Activated CD4-positive, alpha-beta T cell treated with anti-CD3 and anti-CD28 coated beads, Interleukin-10, Interleukin-2, amounts not matched to agents 100 ng/mL and 50 ng/mL, durations not matched to agents 16 hours and 8 hours (primary cell): ENCODE measurements around the gene TTC39B.

Experiments
- DNase-seq: peaks from one replicate; pipeline ENCODE4 v3.0.0-alpha.2; 2020

Gene TTC39B

DNA sequence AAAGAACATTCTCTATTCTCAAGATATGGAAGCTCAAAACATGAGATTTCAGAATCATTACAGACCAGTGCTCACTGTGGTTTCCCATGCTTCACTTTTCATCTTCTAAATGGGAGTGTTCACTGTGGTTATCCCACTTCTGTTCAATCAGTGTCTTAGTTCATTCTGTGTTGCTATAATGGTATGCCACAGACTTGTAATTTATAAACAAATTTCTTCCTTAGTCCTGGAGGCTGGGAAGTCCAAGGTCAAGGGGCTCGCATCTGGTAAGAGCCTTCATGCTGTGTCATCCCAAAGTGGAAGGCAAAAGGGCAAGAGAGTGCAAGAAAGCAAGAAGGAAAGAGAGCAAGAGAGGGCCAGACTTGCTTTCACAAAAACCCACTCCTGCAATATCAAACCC is 146.3 kb downstream of the TTC39B start:
- DNase-seq, result no peak

DNA sequence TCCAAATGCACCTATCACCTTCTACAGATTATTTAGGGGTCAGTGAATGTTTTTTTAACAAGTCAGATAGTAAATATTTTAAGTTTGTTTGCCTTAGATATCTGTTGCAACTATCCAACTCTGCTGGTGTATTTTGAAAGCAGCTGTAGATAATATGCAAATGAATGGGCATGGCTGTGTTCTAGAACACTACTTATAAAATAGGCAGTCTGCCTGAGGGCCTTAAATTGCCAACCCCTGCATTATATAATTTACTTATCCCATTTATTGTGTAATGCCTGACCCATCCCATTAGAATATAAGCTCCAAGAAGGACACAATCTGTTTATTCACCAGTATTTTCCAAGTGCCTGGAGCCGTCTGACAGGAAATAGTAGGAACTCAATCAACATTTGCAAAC is 149.0 kb downstream of the TTC39B start:
- no peak for DNase-seq

DNA sequence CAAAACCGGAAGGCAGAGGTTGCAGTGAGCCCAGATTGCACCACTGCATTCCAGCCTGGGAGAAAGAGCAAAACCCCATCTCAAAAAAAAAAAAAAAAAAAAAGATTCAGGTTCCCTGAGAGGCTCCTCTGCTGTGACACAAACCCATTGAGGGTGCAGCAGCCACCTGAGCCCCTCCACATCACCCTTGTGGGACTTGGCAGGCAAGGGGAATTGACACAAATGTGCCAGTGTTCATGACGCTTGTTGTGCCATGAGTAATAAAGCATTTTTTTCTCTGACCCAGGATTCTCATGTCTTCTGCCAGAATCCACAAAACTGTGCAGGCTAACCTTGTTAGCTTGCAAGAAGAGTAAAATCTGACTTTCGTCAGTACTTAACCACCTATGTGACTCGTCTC is 149.6 kb downstream of the TTC39B start:
- no peak for DNase-seq

DNA sequence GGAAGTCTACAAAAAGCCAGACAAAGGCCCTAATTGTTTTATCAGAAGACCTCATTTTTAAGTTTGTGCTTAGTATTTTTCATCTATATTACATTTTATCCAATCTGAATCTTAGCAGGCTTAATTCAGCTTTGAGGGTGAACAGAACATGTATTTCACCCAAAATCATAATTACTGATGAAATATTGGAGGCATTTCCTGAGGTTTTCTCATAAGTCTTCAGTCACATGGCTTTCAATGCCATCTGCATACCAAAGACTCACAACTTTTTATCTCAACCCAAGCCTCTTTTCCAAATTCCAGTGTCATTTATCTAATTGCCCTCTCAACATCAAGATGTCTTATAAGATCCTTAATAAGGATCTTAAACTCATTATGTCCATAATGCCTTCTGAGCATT is 150.8 kb downstream of the TTC39B start:
- no peak for DNase-seq

DNA sequence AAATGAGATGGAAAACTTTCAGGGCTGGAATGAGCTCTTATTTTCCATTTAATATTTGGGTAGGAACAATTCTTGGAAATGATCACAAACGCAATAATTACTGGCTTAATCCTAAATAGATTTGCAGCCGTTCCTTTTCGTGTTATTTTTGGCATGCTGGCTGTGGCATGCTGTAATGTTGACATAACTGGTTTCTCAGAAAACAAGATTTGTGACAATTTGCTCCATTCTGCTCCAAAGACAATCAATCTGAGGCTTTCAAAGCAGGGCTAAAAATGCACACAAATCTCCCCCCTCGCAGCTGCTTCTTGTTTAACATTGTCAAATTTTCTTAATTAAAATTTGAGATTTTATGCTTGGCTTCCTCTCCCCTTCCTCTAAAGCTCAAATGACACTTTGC is 151.2 kb downstream of the TTC39B start:
- no peak for DNase-seq

DNA sequence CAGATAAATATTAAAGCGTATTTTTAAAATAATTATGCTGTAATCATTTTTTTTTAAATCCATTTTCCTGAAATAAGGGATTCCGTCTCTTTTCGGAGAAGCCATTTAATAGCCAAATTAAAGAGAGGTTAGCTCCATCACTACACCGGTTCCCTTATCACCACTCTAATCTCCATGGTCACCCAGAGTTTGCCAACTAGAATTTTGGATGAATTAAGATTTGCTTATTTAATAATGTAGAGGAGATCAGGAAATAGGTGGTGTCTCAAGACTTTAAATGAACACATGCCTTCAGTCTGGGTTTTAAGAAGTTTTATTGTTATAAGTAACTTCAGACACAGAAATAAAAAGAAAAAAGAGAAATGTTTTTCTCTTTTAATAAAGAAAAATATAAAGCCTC is 151.7 kb downstream of the TTC39B start:
- DNase-seq, result no peak

DNA sequence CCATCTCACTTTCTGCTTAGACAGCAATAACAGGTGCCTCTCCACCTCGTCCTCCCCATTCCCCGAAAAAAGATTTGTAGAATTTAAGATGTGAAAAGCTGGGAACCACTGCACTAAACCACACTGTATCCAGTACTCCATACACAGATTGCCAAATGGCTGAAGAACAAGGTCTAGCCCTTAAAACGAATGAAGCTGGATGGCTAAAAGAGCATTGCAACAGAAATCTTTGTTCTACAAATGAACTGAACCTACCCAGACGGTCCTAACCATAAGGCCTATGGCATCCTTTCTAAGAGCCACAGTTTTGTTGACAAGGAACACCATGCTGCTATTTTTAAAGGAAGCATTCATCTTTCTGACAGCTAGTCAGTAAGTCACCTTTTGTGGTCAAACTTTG is 152.3 kb downstream of the TTC39B start:
- no peak for DNase-seq

DNA sequence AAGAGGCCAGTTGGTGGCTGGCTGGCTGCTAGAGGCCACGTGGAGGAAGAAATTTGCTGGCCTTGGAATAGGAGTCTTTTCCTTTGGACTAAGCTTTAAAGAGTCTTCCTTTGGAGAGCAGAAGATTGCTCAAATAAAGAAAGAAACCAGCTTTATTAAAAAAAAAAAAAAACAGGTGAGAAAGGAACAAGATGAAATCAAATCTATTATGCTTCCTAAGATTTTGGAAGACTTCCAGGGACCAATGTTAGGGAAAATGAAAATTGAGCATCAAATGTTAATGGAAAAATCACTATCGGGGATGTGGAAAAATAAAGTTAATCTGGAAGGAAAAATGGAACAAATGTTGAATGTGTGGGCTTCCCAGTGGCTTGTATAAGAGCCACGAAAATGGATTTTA is 153.1 kb downstream of the TTC39B start:
- DNase-seq, result no peak

DNA sequence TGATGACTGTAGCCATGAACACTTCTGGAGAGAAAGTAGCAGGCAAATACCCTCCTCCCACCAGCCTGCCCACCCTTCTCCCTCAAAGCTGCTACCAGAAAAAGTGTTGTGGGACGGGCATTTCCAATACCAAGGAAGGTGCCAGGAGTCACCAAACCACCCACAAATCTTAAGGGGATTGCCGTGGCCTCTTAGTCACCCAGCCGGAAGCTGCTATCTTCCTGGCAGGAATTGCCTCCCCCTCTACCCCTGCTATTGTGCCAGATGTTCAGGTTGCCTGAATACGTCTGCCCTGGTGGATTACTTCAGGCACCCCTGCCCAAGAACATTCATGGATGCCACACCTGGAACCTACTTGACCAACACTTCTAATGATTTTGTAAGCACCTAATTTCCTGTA is 156.1 kb downstream of the TTC39B start:
- no peak for DNase-seq

DNA sequence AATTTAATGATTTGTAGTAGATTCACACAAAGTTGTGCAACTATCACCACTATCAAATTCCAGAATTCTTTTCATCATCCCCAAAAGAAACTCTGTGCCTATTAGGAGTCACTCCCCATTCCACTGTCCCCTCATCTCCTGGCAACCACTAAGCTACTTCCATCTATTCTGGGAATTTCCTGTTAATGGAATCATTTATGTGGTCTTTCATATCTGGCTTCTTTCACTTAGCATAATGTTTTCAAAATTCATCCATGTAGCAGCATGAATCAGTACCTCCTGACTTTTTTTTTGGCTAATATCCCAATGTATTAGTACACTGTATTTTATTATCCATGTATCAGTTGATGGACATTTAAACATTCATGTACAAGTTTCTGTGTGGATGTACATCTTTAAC is 157.6 kb downstream of the TTC39B start:
- no peak for DNase-seq

DNA sequence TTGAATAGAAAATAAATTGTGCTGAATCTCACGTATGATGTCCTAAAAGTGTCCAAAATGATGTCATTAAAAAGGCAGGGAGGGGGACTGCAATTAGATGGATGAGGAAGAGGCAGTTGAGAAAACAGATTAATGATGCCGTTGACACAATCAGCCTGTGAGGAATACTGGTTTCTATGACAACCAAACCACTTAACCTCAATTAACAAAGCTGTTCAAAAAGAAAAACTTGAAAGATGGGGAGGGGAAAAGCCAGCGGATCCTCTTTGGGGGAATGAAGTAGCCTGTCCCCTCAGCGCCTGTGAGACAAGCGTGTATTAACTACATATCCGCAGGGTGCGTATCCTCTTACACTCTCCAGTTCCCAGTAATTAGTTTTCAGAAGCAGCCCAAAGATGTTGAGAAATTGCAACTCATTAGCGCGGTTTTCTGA is 160.7 kb downstream of the TTC39B start:
- DNase-seq, result no peak

DNA sequence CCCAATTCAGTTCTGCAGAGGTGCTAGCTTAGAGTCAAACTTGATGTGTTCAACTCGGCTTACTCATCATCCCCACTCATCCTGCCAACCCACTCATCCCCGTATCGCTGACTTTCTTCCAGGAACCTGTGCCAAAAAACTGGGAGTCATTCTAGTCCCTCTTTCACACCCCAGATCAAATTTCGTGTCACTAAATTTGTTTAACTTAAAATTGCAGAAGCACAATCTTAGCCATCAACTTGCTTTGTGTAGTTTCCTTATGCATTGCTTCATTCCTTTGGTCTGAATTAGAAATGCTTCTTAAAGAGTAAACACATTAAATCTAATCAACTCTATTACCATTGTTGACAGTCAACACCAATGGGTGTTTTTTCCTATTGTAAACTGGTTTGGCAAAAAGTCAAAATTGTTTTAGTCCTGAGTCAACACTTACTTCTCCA is 162.4 kb downstream of the TTC39B start:
- DNase-seq, result no peak

DNA sequence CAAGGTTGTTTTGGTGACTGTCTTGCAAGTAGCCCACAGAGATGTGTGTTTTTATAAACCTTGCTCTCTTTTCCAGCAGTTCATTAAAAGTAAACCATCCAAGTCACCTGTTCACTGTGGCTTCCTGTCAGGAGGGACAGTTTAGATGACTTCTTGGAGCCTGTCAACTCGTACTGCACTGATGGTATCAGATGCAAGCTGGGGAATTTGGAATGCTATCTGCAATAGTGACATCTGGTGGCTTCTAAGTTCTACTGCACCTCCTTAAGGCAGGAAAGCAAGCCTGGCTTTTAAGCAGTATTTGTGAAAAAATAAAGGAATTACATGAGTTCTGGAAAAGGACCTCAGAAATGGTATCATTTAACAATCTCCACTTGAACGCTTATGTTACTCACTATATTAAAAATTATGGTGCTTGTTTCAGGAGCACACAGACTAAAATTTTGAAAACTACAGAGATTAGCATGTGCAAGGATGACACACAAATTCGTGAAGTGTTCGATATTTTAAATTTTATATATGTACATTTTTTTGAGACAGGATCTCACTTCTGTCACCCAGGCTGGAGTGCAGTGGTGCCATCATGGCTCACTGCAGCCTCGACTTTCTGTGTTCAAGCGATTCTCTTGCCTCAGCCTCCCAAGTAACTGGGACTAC is 164.0 kb downstream of the TTC39B start:
- peak; percentile 48 for DNase-seq

DNA sequence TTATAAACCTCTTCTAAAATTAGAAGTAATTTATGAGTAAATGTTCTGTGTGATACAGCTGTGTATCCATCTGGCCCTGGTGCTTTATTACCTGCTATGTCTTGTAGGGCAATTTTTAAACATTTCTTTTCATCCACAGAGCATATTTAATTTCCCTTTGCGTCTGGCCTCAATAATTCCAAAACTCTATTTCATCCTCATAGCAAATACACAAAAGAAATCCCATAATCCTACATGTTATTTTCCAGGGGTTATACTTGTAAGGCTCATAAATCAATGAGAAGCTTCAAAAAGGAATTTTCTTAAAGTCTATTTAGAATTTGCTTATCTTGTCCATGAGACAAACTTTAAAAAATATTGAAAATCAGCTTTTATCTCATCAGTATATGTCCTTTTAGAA is 167.0 kb downstream of the TTC39B start:
- DNase-seq, result no peak

DNA sequence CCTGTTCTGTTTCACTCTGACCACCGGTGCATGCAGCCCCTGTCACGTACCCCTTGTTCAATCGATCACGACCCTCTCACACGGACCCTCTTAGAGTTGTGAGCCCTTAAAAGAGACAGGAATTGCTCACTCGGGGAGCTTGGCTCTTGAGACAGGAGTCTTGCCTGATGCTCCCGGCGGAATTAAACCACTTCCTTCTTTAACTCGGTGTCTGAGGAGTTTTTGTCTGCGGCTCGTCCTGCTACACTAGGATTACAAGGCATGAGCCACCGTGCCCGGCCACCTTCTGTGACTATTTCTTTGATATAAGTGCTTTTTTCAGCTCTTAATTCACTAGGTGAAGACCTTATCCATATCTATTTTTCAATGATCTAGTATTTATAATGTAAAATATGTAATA is 167.5 kb downstream of the TTC39B start:
- no peak for DNase-seq

DNA sequence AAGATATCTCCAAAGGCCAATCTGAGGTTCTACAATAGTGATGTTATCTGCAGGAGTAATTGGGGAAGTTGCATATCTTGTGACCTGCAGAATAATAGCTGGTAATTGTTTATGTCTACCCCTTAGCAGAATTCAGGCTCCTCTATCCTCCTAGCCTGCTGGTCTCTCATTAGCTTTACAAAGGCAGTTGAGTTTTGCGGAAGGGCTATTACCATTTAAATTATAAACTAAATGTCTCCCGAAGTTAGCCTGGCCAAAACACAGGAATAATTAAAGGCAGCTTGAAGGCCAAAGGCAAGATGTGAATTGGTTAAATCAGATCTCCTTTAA is 168.7 kb downstream of the TTC39B start:
- no peak for DNase-seq

DNA sequence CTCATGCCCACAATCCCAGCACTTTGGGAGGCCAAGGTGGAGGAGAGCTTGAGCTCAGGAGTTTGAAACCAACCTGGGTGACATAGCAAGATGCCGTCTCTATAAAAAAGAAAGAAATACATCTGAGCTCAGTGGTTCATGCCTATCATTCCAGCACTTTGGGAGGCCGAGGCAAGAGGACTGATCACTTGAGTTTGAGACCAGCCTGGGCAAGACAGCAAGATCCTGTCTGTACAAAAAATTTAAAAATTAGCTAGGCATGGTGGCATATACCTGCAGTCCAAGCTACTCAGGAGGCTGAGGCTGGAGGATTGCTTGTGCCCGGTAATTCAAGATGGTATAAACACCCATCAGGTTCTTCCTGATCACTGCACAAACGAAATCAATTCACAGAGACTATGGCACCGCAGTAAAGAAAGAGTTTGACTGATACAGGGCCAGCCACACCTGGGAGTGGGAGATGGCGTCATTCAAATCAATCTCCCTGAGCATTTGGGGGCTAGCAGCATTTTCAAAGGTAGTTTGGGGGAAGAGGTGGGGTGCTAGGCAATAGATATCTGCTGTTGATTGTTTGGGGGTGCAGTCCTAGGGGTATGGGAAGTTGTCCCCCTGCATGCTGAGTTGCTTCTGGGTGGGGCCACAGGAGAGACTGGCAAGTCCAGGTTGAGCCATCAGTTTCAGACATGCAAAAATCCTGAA is 169.2 kb downstream of the TTC39B start:
- DNase-seq, result no peak

DNA sequence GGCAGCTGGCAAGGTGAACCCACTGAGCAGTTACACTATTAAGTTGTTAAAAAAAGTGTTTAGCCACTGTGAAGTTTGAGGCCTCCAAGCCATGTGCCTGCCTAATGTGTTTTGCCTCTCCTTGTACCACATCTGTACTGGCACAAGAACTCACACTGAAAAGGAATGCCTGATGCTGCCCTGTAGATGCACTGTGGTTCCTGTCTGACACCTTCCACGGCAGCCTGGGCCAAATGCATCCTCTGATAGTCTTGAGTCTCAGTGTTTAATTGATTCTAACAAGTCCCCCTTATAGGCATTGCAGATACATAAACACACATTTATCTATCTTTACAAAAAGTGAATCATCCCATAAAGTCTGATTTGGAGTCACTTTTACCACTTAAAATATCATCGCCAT is 169.9 kb downstream of the TTC39B start:
- no peak for DNase-seq

DNA sequence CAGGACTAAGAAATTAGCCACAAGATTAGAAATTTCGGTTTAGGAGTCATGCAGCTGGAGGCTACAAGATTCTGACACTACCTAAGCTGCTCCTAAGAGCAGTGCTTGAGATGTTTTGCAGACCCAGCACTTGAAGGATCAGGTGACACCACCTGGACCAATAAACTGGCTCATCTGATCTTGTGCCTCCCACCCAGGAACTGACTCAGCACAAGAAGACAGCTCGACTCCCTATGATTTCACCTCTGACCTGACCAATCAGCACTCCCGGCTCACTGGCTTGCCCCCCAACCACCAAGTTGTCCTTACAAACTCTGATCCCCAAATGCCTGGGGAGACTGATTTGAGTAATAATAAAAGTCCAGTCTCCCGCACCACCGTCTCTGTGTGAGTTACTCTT is 170.4 kb downstream of the TTC39B start:
- peak; percentile 20 for DNase-seq

DNA sequence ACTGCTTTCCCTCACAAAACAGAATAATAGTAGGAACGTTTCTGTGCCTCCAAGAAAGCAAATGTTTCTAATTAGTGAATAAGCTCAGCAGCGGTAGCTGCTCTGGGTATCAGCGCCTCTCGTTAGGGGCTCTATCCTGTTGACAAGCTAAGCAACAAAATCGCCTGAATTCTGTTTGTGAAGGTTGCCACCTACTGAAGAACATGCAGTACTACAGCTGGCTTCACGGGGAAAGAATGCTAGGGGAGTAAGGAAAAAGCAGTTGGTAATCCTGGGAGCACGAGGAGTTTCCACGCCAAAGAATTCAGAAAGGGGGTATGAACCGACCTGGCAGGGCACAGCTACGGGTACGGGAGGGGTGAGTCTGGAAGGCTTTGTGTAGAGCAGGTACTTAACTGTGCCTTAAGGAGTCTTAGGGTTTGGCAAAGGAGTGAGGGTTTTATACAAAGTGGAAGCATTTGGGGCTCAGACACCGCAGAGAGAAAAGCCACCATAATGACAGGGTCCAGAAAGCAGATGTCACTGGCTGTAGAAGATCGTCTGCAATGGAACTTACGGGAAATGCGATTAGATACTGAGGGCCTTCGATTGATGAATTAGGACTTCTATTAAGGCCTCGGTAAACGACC is 171.7 kb downstream of the TTC39B start:
- peak; percentile 66 for DNase-seq

DNA sequence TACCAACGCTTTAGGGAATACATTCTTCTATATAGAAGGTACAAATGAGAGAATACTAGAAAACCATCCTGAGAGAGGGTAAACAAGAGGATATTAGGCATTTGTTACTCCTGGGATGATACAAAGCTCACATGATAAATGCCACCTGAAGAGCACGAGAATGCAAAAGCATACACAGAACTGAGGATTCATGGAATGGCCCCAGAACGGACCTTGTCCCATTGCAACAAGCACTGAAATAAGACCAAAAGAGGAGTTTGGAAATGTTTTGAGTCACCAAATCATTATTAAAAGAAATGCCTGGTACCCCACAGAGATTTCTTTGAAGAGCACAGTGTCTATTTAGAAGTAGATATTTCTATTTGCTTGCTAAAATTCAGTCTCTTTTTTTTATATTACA is 173.5 kb downstream of the TTC39B start:
- DNase-seq, result no peak

DNA sequence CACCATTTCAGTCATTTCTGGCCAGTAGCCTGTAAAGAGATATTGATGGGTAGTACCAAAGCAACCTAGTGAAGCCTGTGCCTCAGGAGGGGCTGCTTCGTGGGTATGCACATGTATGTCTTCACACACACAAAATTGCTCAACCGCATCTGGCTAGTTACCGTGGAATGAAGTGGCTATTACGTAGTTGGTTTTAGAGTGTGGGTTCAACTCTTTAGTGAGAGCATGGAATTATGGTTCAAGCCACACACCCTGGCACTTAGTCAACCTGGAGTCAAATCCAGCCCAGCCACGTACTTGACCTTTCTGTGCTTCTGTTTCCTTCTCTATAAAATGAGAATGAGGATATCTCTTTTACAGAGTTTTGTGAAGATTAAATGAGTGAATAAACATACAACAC is 174.9 kb downstream of the TTC39B start:
- DNase-seq, result no peak

DNA sequence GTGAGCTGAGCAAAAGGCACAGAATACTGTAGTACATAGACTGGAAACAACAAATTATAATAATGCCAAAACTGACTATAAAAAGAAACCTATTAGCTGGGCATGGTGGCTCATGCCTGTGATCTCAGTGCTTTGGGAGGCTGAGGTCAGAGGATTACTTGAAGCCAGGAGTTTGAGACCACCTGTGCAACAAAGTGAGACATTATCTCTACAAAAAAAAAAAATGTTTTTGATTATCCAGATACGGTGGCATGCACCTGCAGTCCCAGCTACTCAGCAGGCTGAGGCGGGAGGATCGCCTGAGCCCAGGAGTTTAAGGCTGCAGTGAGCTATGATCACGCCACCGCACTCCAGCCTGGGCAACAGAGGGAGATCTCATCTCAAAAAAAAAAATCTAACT is 175.9 kb downstream of the TTC39B start:
- DNase-seq, result no peak

DNA sequence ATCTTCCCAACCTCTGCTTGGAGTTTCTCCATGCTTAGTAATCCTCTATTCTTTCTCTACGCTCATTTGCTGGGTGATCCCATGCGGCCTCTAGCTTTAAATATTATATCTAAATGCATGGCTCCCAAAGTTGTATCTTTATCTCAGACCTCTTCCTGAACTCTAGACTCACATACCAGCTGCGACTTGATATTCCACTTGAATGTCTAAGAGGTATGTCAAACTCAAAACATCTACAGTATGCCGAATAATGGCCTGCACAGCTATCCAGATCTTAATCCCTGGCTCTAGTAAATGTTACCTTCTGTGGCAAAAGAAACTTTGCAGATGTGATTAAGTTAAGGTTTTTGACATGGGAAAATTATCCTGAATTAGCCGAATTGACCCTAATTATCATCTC is 179.2 kb downstream of the TTC39B start:
- DNase-seq, result no peak

DNA sequence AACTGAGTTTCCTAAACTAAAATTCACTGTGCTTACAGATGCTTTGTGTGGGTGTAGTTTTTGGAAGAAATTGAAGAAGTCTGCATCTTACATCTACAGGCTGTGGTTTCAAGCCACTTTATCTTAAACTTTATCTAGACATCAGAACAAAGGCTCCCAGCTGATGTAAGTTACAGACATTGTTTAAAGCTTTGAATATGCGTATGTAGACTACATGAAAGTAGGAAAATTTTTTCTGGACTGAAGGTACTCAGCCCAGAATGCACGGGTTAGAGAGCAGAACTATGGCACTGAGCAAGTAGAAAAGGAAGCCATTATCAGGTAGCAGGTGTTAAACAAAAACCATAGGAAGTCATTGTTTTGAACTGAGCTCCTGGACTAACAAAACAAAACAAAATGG is 185.4 kb downstream of the TTC39B start:
- DNase-seq, result no peak
